Adipose tissue (tissue), 3 donors: ENCODE measurements around the gene POLE. TPM values are rescaled to one million over a fixed set of nuclear protein-coding genes. Genes with fewer than 3 reads are reported as not detected.

Source experiments
- H3K27ac ChIP-seq: one replicate; pipeline ENCODE4 v1.5.1; 2013; ENCODE audit warnings: low read depth, low read length
- WGBS, 3 donors: extraction: QIAGEN DNeasy Blood & Tissue Kit; methylation state at CpG; one replicate each; pipeline ENCODE4 v1.1.7; 2013; 5-methylcytosine and 5-hydroxymethylcytosine counted together
- polyA plus RNA-seq, 3 donors: library from polyadenylated mRNA; stranded (reverse); fragments of 200-250 nt; gene quantifications; one replicate each; pipeline ENCODE4 v1.2.3, GENCODE V29; 2013
- donor health status: healthy with polysubstance abuse.
- donor health status: Bipolar disorder and iron deficiency.
- donor health status: healthy.

The POLE gene, protein sequence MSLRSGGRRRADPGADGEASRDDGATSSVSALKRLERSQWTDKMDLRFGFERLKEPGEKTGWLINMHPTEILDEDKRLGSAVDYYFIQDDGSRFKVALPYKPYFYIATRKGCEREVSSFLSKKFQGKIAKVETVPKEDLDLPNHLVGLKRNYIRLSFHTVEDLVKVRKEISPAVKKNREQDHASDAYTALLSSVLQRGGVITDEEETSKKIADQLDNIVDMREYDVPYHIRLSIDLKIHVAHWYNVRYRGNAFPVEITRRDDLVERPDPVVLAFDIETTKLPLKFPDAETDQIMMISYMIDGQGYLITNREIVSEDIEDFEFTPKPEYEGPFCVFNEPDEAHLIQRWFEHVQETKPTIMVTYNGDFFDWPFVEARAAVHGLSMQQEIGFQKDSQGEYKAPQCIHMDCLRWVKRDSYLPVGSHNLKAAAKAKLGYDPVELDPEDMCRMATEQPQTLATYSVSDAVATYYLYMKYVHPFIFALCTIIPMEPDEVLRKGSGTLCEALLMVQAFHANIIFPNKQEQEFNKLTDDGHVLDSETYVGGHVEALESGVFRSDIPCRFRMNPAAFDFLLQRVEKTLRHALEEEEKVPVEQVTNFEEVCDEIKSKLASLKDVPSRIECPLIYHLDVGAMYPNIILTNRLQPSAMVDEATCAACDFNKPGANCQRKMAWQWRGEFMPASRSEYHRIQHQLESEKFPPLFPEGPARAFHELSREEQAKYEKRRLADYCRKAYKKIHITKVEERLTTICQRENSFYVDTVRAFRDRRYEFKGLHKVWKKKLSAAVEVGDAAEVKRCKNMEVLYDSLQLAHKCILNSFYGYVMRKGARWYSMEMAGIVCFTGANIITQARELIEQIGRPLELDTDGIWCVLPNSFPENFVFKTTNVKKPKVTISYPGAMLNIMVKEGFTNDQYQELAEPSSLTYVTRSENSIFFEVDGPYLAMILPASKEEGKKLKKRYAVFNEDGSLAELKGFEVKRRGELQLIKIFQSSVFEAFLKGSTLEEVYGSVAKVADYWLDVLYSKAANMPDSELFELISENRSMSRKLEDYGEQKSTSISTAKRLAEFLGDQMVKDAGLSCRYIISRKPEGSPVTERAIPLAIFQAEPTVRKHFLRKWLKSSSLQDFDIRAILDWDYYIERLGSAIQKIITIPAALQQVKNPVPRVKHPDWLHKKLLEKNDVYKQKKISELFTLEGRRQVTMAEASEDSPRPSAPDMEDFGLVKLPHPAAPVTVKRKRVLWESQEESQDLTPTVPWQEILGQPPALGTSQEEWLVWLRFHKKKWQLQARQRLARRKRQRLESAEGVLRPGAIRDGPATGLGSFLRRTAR (N-terminal part only)
- polyA plus RNA-seq: 10 to 100 TPM; 13.7 to 27.6 (median 15.0) TPM

DNA sequence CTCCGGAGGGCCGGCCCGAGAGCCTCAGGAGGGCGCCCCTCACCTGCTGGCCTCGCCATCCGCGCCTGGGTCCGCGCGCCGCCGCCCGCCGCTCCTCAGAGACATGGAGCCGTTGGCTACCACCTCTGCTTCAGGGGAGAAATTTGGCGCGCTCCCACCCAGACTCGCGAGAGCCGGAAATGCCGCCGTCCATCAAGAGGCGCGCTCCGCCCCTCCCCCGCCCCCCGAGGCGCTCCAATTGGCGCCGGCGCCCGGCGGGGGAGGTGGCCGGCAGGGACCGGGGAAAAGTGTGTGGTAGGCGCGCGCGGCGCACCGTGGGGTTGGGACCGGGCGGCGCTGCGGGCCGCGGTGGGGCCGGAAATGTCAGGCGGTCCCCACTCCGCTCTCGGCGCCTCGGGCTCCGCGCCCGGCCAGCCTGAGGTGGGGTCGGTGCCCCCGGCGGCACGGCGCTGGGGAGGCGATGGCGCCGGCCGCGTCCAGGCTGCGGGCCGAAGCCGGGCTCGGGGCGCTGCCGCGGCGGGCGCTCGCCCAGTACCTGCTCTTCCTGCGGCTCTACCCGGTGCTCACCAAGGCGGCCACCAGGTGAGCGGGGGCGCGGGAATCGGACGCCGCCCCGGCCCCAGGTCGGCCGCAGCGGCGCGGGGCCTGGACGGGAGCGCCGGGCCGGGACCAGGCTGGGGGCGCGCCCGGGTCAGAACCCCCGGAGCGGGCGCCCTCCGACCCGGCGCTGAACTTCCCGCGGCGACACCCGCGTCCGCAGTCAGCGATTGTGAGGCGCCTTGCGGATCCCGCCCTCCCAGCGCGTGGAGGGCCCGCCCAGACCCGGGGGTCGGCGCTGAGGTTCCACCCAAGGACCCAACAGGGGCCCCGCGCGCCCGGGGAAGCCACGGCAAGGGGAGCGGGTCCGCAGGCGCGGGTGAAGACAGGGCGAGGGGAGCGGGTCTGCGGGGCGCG, at the start of gene POLE, which contains the start of gene PXMP2:
POLE (minus strand) TSS at position 132 of the 954 bp plus-strand sequence; CDS start at position 105, 27 bp downstream.
PXMP2 (plus strand) TSS at position 377 of the 954 bp plus-strand sequence; CDS start at position 461, 84 bp downstream.
- H3K27ac ChIP-seq: no peak within 1 kb of the TSS
- 0 to 1% (median 0%) methylated on average over 80 to 134 of the region's 134 CpGs for WGBS, 3 donors

DNA sequence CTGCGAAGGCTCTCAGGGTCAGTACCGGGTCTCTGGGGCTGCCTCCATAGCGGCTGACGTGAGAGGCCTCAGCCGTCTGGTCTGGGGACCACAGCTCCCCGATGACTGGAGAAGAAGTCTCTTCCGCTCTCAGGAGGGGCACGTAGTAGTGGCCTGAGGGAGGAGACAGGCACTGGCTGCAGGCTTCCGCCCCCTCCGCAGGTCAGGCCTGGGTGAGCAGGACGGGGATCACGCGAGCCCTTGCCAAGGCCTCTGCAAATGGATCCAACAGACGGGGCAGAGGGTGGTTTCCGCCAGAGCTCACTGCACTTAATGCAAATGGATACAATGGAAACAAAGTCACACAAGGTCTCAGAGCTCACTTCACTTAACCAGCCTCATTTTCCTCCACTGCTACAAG, 49.8 kb upstream of the POLE start:
- H3K27ac ChIP-seq: no peak overlapping the region
- WGBS, 3 donors: 91 to 97% (median 93%) methylated on average over 15 of the region's 15 CpGs

DNA sequence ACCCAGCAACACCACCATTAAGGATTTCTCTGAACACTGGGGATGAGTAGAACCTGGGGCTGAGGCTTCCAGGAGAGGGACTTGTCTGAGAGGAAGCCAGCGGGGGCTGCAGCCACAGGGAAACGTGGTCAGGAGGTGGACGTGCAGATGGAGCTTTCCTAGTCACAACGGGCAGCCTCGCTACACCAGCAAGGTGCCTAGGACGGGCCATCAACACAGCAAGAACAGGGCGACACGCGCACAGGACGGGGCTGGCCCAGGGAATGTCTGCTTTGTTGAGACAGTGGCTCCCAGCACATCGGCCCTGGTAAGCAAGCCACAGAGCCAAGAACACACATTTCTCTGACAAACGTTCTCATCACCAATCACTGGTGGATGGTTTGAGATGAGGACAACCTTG, 49.2 kb upstream of the POLE start:
- 92 to 95% (median 93%) methylated on average over 12 of the region's 12 CpGs for WGBS, 3 donors
- H3K27ac ChIP-seq: no peak overlapping the region

DNA sequence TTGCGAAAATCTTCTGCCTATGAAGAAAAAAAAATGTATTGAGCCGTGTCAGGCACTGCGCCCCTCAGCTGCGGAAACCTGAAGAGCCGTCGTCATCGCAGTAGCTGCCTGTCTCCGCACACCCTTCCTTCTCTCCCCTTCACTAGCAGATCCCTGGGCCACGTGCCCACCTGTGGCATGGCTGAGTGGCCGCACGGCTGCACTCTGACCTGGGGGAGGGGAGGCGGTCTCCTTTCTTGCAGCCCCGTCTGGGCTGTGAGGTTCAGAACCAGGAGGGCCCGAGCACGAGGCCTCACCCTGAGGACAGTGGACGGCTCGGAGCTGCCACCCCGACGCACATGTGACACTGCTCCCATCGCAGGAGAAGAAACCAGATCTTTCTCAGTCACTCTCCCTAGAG, 48.4 kb upstream of the POLE start:
- WGBS, 3 donors: 93 to 96% (median 95%) methylated on average over 20 of the region's 20 CpGs
- no peak overlapping the region for H3K27ac ChIP-seq

DNA sequence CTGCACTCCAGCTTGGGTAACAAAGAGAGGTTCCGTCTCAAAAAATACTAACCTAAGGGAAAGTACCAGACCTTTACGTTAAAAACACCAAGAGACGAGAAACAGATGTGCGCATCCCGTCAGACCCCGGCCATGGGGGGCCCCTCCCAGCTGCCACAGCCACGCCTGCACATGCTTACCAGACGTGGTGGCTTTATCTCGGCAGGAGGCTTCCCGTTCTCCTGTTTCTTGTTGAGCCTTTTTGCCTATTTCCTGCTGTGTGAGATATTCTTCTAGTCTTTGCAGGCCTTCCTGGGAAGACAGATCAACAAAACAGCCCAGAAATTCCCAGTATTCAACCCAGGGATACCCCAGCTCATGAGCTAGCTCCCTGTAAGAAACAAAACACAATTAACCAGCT, 47.1 kb upstream of the POLE start:
- 74 to 80% (median 77%) methylated on average over 10 of the region's 10 CpGs for WGBS, 3 donors
- no peak overlapping the region for H3K27ac ChIP-seq

DNA sequence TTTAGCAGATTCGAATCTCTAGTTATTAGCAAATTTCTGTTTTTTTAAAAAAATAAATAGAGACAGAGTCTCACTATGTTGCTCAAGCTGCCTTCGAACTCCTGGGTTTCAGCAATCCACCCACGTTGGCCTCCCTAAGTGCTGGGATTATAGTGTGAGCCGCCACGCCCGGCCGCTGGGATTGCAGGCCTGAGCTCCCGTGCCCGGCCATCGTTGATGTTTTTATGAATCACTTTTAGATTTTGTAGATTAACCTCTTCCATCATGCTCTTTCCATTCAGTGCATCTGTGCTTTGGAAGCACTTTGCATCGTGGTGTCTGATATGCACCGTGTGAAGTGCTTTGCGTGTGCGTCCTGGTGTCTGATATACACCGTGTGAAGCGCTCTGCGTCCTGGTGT, 44.4 kb upstream of the POLE start:
- H3K27ac ChIP-seq: no peak overlapping the region
- WGBS, 3 donors: 87 to 95% (median 91%) methylated on average over 17 of the region's 17 CpGs

DNA sequence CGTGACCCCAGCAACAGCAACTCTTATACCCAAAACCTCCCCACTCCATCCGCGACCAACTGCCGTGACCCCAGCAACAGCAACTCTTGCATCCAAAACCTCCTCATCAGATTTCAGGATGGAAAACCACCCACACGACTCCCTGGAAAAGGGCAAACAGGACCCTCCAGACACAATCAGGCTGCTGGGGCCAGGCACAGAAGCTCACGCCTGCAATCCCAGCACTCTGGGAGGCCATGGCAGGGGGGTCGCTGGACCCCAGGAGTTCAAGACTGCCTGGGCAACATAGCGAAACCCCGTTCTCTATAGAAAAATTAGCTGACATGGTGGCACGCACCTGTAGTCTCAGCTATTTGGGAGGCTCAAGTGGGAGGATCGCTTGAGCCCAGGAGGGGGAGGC, 43.2 kb upstream of the POLE start:
- WGBS, 3 donors: 89 to 98% (median 96%) methylated on average over 10 to 11 of the region's 11 CpGs
- H3K27ac ChIP-seq: no peak overlapping the region

DNA sequence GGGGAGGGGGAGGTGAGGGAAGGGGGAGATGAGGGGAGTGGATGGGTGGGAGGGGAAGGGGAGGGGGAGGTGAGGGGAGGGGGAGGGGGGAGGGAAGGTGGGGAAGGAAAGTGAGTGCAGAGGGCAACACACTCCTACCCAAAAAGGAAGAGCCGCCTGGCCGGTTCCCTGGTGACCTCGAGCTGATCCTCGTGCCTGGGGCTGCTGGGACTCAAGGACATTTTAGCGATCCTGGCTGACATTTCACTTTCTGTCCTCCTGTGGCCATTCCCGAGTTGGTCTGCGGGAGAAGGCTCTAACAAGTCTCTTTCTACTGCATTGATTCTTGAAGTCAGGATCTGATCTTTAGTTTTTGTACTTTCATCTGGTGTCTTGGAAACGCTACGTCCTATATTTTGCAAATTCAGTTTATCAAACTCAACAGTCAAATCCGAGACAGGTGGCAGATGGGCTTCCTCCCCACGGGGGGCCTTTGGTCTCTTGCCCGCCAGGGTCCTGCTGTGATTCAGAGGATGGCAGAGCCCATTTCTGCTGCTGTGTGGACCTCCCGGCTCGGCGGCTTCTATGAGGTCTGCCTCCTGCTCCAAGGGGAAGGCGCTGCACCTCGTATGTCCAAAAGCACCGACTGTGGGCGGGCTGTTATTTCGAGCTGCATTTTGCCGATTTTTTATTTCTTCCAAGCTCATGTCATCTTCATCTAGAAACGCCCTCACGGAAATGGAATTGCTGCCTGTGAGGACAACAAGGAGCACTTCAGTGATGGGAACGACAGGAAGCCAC, 42.6 kb upstream of the POLE start:
- 82 to 84% (median 83%) methylated on average over 24 of the region's 24 CpGs for WGBS, 3 donors
- H3K27ac ChIP-seq: no peak overlapping the region

DNA sequence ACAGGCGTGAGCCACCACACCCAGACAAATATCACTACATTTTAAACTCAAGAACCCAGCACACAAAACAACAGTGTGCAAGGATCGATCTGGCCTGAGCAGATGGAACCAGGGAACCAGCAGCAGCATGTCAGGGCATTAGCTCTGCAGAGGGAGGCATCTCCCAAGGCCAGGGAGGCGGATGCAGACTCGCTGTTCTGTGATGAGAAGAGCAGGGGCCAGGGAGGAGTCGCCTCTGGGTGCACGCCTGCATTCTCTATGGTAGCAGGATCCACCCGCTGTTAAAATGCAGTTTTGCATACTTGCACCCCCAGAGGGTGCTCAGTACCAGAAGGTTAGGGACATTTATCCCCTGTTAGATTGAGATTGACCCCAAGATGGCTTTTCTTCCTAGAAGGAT, 41.4 kb upstream of the POLE start:
- 95 to 97% (median 96%) methylated on average over 7 of the region's 7 CpGs for WGBS, 3 donors
- H3K27ac ChIP-seq: no peak overlapping the region

DNA sequence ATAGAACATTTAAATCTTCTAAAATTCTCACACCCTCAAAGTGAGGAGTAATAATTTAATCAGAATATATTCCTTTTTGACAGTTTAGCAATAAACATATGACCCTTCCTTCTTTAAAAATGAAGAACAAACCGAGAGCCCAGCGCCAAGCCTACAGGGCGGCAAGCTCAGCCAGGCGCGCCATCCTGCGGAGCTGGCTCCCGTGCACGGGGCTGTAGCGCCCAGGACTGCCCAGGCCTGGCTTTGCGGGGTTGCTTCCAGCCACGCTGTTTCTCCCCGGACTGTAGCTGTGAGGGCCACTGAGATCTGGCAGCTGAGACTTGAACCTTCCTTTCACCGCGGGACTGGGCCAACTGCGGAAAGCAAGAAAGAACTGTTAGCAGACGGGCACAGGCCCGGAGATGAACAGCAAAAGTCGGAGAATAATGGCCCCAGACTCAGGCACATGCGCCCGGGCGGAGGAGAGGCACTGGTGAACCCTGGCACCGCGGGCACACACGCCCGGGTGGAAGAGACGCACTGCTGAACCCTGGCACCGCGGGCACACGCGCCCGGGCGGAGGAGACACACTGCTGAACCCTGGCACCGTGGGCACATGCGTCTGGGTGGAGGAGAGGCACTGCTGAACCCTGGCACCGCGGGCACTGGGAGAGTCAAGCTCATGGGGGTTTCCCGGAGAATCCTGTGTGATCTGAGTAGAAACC, 40.1 kb upstream of the POLE start:
- H3K27ac ChIP-seq: no peak overlapping the region
- 94 to 96% (median 96%) methylated on average over 37 of the region's 37 CpGs for WGBS, 3 donors

DNA sequence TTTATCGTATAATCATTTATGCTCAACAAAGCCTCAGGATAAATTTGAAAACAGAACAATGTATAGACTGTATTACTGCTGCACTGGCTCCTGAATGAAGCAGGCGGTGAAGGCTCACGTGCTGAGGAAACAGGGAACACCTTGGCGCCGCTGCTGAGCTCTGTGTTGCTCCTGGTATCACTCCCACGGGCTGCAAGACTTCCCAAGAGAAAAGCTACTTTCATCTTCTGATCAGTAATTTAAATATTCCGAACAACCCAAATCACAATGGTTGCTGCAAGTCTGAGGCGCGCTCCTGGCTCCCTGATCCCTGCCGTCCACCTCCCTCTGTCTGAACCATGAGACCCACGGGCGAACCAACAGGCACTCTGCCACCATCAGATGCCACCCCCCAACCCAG, 39.2 kb upstream of the POLE start:
- no peak overlapping the region for H3K27ac ChIP-seq
- 93 to 96% (median 93%) methylated on average over 12 of the region's 12 CpGs for WGBS, 3 donors

DNA sequence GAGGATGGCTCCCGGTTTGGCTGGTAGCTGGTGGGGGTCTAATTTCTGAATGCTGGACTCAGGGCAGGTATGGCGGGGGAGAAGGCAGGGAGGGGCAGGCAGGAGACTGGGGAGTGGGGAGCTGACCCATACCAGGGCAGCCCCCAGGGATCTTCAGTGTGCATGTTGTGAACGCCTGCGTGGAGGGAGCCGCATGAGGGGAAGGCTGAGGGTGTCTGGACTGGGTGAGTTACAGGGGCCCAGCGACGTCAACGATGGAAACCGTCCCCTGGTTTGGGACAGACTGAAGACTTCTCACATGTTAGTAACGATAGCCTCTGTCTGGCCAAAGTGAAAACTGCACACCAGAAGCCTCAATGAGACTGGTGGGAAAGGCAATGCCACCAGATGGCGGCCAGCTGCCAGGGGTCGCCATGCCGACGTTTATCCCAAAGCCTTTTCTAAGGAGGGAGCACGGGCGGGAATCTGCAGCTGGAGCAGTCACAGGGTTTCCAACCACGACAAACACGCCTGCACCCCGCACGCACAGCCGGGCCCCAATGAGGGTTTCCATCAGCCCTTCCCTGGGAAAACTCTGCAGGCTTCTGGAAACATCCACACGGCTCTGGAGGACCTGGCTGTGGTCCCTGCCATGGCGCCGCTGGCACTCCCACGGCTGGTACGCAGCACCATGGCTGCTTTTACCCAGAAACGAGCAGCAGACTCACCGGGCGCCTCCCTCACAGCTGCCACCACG, 37.5 kb upstream of the POLE start:
- WGBS, 3 donors: 91 to 92% (median 91%) methylated on average over 30 of the region's 30 CpGs

DNA sequence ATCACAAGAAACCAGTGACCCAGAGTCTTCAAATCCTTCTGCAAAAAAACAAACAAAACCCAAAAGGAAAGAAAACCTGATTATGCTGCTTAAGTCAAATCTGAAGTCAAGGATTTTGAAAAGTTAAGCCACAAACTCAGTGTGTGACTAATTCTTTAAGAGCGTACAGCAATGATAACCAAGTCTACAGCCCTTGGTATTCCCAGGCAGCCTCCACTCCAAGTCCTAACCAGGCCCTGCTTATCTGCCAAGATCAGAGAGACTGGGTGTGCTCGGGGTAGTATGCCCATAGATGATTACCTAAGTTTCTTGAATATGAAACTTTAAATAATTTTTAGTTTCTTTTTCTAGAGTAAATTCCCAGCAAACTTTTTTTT, 36.6 kb upstream of the POLE start:
- H3K27ac ChIP-seq: no peak overlapping the region
- 90 to 94% (median 91%) methylated on average over 2 of the region's 2 CpGs for WGBS, 3 donors

More for the DNA sequence above, 37.5 kb upstream of the POLE start:
- H3K27ac ChIP-seq: no peak overlapping the region

DNA sequence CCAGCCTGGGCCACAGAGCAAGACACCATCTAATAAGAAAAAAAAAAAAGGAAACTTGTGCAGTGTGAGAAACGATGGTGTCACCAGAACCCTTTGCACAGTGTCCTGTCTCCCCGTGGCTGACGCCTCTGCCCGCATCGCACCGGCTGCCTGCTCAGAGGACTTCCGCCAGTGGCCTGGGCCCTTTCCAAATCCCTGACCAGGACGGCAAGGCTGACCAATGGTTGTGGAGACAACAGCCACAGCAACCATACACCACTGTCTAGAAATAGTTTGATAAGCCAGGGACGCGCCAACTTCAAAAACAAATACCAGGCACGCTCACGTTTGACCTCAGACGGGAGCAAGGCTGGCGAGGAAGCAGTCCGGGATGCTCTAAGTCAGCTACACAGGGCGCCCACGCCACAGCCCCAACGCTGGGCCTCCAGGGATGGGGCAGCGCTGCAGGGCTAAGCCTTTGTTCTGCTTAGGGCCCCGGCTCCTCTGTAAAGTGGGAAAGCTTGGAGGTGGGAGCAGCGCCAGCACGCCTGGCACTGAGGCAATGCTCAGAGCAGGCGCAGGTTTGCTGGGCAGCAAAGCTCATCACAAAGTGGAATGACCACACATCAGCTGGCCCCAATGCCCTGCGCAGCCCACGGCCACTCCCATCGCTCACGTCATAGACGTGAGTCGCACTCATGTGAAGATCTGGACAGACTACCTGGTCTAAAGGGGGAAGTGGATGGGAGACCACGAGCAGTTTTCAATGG, 36.0 kb upstream of the POLE start:
- H3K27ac ChIP-seq: no peak overlapping the region
- WGBS, 3 donors: 89 to 92% (median 91%) methylated on average over 30 of the region's 30 CpGs
